ENCODE measurements around the gene GJB6. TPM values are rescaled to one million over a fixed set of nuclear protein-coding genes. Genes with fewer than 3 reads are reported as not detected.
"Not testable (repeated sequence)": the region's sequence is repeated elsewhere in the genome, so short reads cannot be mapped to it uniquely, and the experiment has no call there.

The GJB6 gene
- polyA plus RNA-seq (2012; rRNA removed) = not detected in 2 replicates
- not detected in 2 replicates for polyA plus RNA-seq (2012; cell fraction: cytosol; rRNA removed)
- not detected in 2 replicates for polyA plus RNA-seq (2012; cell fraction: nucleus; rRNA removed)

DNA sequence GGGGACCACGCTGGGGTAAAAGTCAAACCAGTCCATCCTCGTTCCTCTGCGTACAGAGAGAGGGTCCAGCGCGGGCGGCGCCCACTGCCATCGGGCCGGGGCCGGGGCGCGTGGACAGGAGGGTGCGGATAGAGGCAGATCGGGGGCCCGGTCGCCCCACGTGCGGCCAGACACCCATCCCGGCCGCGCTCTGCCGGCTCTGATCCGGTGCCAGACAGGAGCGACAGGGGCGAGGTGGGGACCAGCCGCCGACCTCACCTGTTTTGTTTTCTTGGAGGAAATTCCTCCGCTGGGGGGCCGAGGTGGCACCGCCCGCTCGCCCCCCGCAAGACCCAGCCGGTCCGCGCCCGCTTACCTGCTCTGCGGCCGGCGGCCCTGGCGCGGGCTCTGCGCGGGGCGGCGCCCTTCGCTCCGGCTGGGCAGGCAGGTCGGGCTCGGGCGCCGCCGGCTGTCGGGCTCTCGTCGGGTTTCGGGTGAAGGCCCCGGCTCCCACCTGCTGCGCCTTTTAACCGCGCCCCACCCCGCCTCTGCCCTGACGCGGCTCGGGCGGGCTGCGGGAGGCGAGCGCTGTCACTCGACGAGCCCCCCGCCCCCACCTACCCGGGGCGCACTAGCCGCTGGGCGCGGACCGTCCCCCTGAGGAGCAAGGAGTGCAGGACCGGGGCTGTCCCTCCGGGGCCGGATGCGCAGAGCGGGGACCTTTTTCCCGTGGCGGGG, at the start of gene GJB6:
GJB6 (minus strand) TSS at position 481 of the 717 bp plus-strand sequence. CDS start 8,839 bp downstream, outside the sequence.
- Histone ChIP-seq H3F3A (replicated peaks; ENCODE audit: insufficient read depth) (no peaks in the 10 kb centered on the region), H3K4me2 (peak within 1 kb of the TSS; percentile 55), H3K27me3 (ENCODE audit: insufficient read depth) (peaks cover 71% of the 10 kb centered on the region), H4K20me1 (ENCODE audit: insufficient read depth) (no peaks in the 10 kb centered on the region), H3K79me2 (ENCODE audit: insufficient read depth) (no peaks in the 10 kb centered on the region), H3K9me3 (no peaks in the 10 kb centered on the region), H2AFZ (ENCODE audit: low read depth) (no peak within 1 kb of the TSS), H3K4me1 (ENCODE audit: control insufficient read depth in 1 of 2, insufficient read depth in 2 of 2, low read depth in 1 of 2, low read length in 1 of 2) (no peaks in the 10 kb centered on the region), H3K36me3 (replicated peaks in 1 of 2; ENCODE audit: control insufficient read depth in 1 of 2, insufficient read depth in 2 of 2, low read length in 1 of 2) (no peaks in the 10 kb centered on the region), H3K9ac (no peak within 1 kb of the TSS), H3K27ac (ENCODE audit: low read depth in 2 of 2, low read length in 1 of 2) (no peak within 1 kb of the TSS), H3K9me2 (no peaks in the 10 kb centered on the region), H3K4me3 (ENCODE audit: low read depth in 2 of 2, low read length in 1 of 2) (no peak within 1 kb of the TSS)
- CTCF ChIA-PET = no interaction called here
- 11% methylated on average over 9 of the region's 85 CpGs for WGBS (ENCODE audit: low lambda C conversion rate)
- peak; percentile 32 for DNase-seq
- TF ChIP-seq JUND (IDR thresholded peaks at IDR 0.05) = no peak
- TF ChIP-seq MEF2A (IDR thresholded peaks at IDR 0.05; ENCODE audit: borderline replicate concordance, low read depth) = no peak
- TF ChIP-seq EZH2phosphoT487 (IDR thresholded peaks at IDR 0.05; ENCODE audit: borderline replicate concordance, low read depth) = 0 out of 2 replicates have a peak, but pooled peaks have one; percentile 75
- POLR2A ChIA-PET = no interaction called here

DNA sequence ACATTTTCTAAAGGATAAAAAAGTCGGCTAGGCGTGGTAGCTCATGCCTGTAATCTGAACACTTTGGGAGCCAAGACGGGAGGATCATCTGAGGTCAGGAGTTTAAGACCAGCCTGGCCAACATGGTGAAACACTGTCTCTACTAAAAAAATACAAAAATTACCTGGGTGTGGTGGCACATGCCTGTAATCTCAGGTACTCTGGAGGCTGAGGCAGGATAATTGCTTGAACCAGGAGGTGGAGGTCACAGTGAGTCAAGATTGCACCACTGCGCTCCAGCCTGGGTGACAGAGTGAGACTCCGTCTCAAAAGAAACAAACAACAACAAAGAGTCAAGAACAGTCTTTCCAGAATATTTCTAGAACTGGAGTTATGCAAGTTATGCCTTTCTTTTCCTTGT, 44.8 kb upstream of the GJB6 start:
- CTCF ChIA-PET = interaction anchor here (1.5 kb wide), 1 partner anchor 666 kb away, joined by 5 read pairs; no protein-coding TSS in a partner anchor

DNA sequence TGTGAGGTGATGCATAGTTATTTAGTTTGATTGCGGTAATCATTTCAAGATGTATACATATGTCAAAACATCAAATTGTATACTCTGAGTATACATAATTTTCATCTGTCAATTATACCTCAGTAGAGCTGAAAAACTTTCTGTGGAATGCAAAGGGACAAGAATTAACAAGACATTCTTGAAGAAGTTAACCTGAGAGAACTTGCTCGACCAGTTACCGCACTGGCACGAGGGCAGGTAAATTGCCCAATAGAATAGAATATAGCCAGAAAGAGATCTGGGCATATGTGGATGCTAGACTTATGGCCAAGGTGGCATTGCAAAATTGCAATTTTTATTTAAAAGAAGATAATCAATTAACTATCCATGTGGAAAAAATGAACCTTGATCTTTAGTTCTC, 42.3 kb upstream of the GJB6 start:
- ChIA-PET CTCF (no interaction called here), POLR2A (no interaction called here)

More for the DNA sequence above, 44.8 kb upstream of the GJB6 start:
- H3K79me2 ChIP-seq (ENCODE audit: insufficient read depth); H3K9ac ChIP-seq; DNase-seq; H3F3A ChIP-seq (replicated peaks; ENCODE audit: insufficient read depth); H4K20me1 ChIP-seq (ENCODE audit: insufficient read depth); POLR2A ChIA-PET; H3K9me3 ChIP-seq; H3K4me1 ChIP-seq (ENCODE audit: control insufficient read depth in 1 of 2, insufficient read depth in 2 of 2, low read depth in 1 of 2, low read length in 1 of 2); H3K36me3 ChIP-seq (replicated peaks in 1 of 2; ENCODE audit: control insufficient read depth in 1 of 2, insufficient read depth in 2 of 2, low read length in 1 of 2); H3K4me2 ChIP-seq; H3K27ac ChIP-seq (ENCODE audit: low read depth in 2 of 2, low read length in 1 of 2); H3K9me2 ChIP-seq; H2AFZ ChIP-seq (ENCODE audit: low read depth); H3K4me3 ChIP-seq (ENCODE audit: low read depth in 2 of 2, low read length in 1 of 2): not testable (repeated sequence)
- peaks cover 16% of the 10 kb centered on the region for H3K27me3 ChIP-seq (ENCODE audit: insufficient read depth)
- 33% methylated on average over 5 of the region's 5 CpGs for WGBS (ENCODE audit: low lambda C conversion rate)

More for the DNA sequence above, 42.3 kb upstream of the GJB6 start:
- Histone ChIP-seq H3F3A (replicated peaks; ENCODE audit: insufficient read depth) (no peaks in the 10 kb centered on the region), H3K36me3 (replicated peaks in 1 of 2; ENCODE audit: control insufficient read depth in 1 of 2, insufficient read depth in 2 of 2, low read length in 1 of 2) (no peaks in the 10 kb centered on the region), H3K9me3 (no peaks in the 10 kb centered on the region), H3K27ac (ENCODE audit: low read depth in 2 of 2, low read length in 1 of 2) (no peak overlapping the region), H3K9me2 (no peaks in the 10 kb centered on the region), H3K79me2 (ENCODE audit: insufficient read depth) (no peaks in the 10 kb centered on the region), H3K27me3 (ENCODE audit: insufficient read depth) (peaks cover 32% of the 10 kb centered on the region), H3K9ac (no peak overlapping the region), H2AFZ (ENCODE audit: low read depth) (no peak overlapping the region), H3K4me1 (ENCODE audit: control insufficient read depth in 1 of 2, insufficient read depth in 2 of 2, low read depth in 1 of 2, low read length in 1 of 2) (no peaks in the 10 kb centered on the region), H3K4me2 (no peak overlapping the region), H3K4me3 (ENCODE audit: low read depth in 2 of 2, low read length in 1 of 2) (no peak overlapping the region), H4K20me1 (ENCODE audit: insufficient read depth) (no peaks in the 10 kb centered on the region)
- 75% methylated on average over 4 of the region's 4 CpGs for WGBS (ENCODE audit: low lambda C conversion rate)
- TF ChIP-seq EZH2phosphoT487 (IDR thresholded peaks at IDR 0.05; ENCODE audit: borderline replicate concordance, low read depth) (no peak), RCOR1 (IDR thresholded peaks at IDR 0.05; ENCODE audit: low read length) (no peak), RAD21 (IDR thresholded peaks at IDR 0.05; ENCODE audit: low read length) (no peak), RXRA (IDR thresholded peaks at IDR 0.05; ENCODE audit: borderline replicate concordance, low read depth) (no peak), MEF2A (IDR thresholded peaks at IDR 0.05; ENCODE audit: borderline replicate concordance, low read depth) (no peak)
- TF ChIP-seq, protein P1, sequence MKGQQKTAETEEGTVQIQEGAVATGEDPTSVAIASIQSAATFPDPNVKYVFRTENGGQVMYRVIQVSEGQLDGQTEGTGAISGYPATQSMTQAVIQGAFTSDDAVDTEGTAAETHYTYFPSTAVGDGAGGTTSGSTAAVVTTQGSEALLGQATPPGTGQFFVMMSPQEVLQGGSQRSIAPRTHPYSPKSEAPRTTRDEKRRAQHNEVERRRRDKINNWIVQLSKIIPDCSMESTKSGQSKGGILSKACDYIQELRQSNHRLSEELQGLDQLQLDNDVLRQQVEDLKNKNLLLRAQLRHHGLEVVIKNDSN (IDR thresholded peaks at IDR 0.05; ENCODE audit: borderline replicate concordance, low read depth) = no peak
- TF ChIP-seq, protein P2, sequence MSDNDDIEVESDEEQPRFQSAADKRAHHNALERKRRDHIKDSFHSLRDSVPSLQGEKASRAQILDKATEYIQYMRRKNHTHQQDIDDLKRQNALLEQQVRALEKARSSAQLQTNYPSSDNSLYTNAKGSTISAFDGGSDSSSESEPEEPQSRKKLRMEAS (IDR thresholded peaks at IDR 0.05; ENCODE audit: low read depth) = no peak
- TF ChIP-seq, protein P3, sequence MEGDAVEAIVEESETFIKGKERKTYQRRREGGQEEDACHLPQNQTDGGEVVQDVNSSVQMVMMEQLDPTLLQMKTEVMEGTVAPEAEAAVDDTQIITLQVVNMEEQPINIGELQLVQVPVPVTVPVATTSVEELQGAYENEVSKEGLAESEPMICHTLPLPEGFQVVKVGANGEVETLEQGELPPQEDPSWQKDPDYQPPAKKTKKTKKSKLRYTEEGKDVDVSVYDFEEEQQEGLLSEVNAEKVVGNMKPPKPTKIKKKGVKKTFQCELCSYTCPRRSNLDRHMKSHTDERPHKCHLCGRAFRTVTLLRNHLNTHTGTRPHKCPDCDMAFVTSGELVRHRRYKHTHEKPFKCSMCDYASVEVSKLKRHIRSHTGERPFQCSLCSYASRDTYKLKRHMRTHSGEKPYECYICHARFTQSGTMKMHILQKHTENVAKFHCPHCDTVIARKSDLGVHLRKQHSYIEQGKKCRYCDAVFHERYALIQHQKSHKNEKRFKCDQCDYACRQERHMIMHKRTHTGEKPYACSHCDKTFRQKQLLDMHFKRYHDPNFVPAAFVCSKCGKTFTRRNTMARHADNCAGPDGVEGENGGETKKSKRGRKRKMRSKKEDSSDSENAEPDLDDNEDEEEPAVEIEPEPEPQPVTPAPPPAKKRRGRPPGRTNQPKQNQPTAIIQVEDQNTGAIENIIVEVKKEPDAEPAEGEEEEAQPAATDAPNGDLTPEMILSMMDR (IDR thresholded peaks at IDR 0.05) = no peak
- DNase-seq = no peak
